GM23338 (cell line): ENCODE results near the gene CCNF. TPM values are rescaled to one million over a fixed set of nuclear protein-coding genes. Genes with fewer than 3 reads are reported as not detected.

Experiments
- ATAC-seq: fragments of 200-7000 bp; cut with Tn5 transposase; 3 replicates; pipeline ENCODE4 v1.9.1; 2020
- DNase-seq: peaks from one replicate; pipeline ENCODE4 v3.0.0-alpha.2; 2015; ENCODE audit warnings: low spot score
- H2AFZ ChIP-seq: fragments of 200-600 bp; sonication (generic); 2 replicates; pipeline ENCODE4 v1.8.0; 2016; ENCODE audit warnings: antibody characterized with exemption, mild to moderate bottlenecking, moderate library complexity
- H3F3A ChIP-seq: fragments of 200-600 bp; sonication (generic); replicated peaks from 2 replicates; pipeline ENCODE4 v1.8.0; 2017; ENCODE audit warnings: antibody characterized with exemption, mixed run types, low read depth
- H3K27ac ChIP-seq: fragments of 200-600 bp; sonication (generic); 2 replicates; pipeline ENCODE4 v1.6.1; 2016; ENCODE audit warnings: low read depth
- H3K27me3 ChIP-seq: fragments of 200-600 bp; sonication (generic); 2 replicates; pipeline ENCODE4 v1.8.0; 2016; ENCODE audit warnings: mild to moderate bottlenecking, mixed run types, moderate library complexity; ENCODE audit not compliant: insufficient read depth
- H3K36me3 ChIP-seq: fragments of 200-600 bp; sonication (generic); 2 replicates; pipeline ENCODE4 v1.8.0; 2016; ENCODE audit warnings: mild to moderate bottlenecking; ENCODE audit not compliant: insufficient read depth
- H3K4me1 ChIP-seq: fragments of 200-600 bp; sonication (generic); 2 replicates; pipeline ENCODE4 v1.8.0; 2016; ENCODE audit warnings: mild to moderate bottlenecking, moderate library complexity; ENCODE audit not compliant: insufficient read depth
- H3K4me2 ChIP-seq: fragments of 200-600 bp; sonication (generic); 2 replicates; pipeline ENCODE4 v1.7.1; 2017; ENCODE audit warnings: mixed run types
- H3K4me3 ChIP-seq: fragments of 200-600 bp; sonication (generic); 2 replicates; pipeline ENCODE4 v1.6.1; 2016; ENCODE audit warnings: mixed run types
- H3K79me2 ChIP-seq: fragments of 200-600 bp; sonication (generic); replicated peaks from 2 replicates; pipeline ENCODE4 v1.8.0; 2017; ENCODE audit warnings: mild to moderate bottlenecking; ENCODE audit not compliant: insufficient read depth
- H3K9me2 ChIP-seq: fragments of 200-600 bp; sonication (generic); 2 replicates; pipeline ENCODE4 v1.8.0; 2017; ENCODE audit not compliant: insufficient read depth
- H4K20me1 ChIP-seq: fragments of 200-600 bp; sonication (generic); replicated peaks from 2 replicates; pipeline ENCODE4 v1.8.0; 2017; ENCODE audit warnings: mild to moderate bottlenecking; ENCODE audit not compliant: insufficient read depth
- H3K27ac Mint-ChIP-seq: 2 replicates; pipeline ENCODE4 v1.8.0; 2020; ENCODE audit warnings: inconsistent platforms, mild to moderate bottlenecking, moderate library complexity, mixed read lengths
- H3K27me3 Mint-ChIP-seq: 3 replicates; pipeline ENCODE4 v1.8.0; 2022; ENCODE audit warnings: low read depth, mild to moderate bottlenecking, moderate library complexity, mixed read lengths, inconsistent platforms; ENCODE audit not compliant: insufficient read depth, poor library complexity
- H3K36me3 Mint-ChIP-seq: 3 replicates; pipeline ENCODE4 v1.8.0; 2021; ENCODE audit warnings: low read depth, mild to moderate bottlenecking, inconsistent platforms, moderate library complexity, mixed read lengths
- H3K4me1 Mint-ChIP-seq: 3 replicates; pipeline ENCODE4 v1.8.0; 2020; ENCODE audit warnings: mild to moderate bottlenecking, inconsistent platforms, mixed read lengths
- H3K4me3 Mint-ChIP-seq: 3 replicates; pipeline ENCODE4 v1.8.0; 2021; ENCODE audit warnings: moderate library complexity, mild to moderate bottlenecking, inconsistent platforms, mixed read lengths
- H3K9me3 Mint-ChIP-seq: 3 replicates; pipeline ENCODE4 v1.8.0; 2020; ENCODE audit warnings: moderate library complexity, mild to moderate bottlenecking, inconsistent platforms, mixed read lengths
- CREB1 ChIP-seq: fragments of 250-450 bp; sonication (Bioruptor Pico); IDR thresholded peaks from 2 replicates; pipeline ENCODE4 v1.5.0; 2020; ENCODE audit warnings: low read depth, mild to moderate bottlenecking, moderate library complexity
- CTCF ChIP-seq, 2 experiments: fragments of 200-600 bp in 1 of 2; sonication (generic) in 1 of 2; conservative IDR thresholded peaks; 2 replicates each; pipeline versions ENCODE4 v1.5.1 to v1.6.1; 2016 to 2017; ENCODE audit warnings: antibody characterized with exemption in 2 of 2, low read depth in 2 of 2, mild to moderate bottlenecking in 2 of 2, moderate library complexity in 1 of 2
- EZH2 ChIP-seq: fragments of 200-600 bp; sonication (generic); IDR thresholded peaks from one replicate; pipeline ENCODE4 v1.8.0; 2017; ENCODE audit warnings: antibody characterized with exemption, mild to moderate bottlenecking, low read depth; ENCODE audit not compliant: unreplicated experiment
- EZH2phosphoT487 ChIP-seq: fragments of 200-600 bp; sonication (generic); IDR thresholded peaks from one replicate; pipeline ENCODE4 v1.8.1; 2018; ENCODE audit warnings: antibody characterized with exemption; ENCODE audit not compliant: unreplicated experiment
- JUNB ChIP-seq: IDR thresholded peaks from one replicate; pipeline ENCODE4 v1.6.1; 2016; ENCODE audit warnings: antibody characterized with exemption; ENCODE audit not compliant: unreplicated experiment
- NANOG ChIP-seq: IDR thresholded peaks from 2 replicates; pipeline ENCODE4 v1.6.1; 2016; ENCODE audit warnings: antibody characterized with exemption, borderline replicate concordance
- POLR2AphosphoS5 ChIP-seq: IDR thresholded peaks from 2 replicates; pipeline ENCODE4 v1.6.1; 2016; ENCODE audit warnings: antibody characterized with exemption, low read depth
- REST ChIP-seq: IDR thresholded peaks from one replicate; pipeline ENCODE4 v1.6.1; 2018; ENCODE audit warnings: antibody characterized with exemption; ENCODE audit not compliant: unreplicated experiment
- ZNF114 ChIP-seq: fragments of 250-450 bp; sonication (Bioruptor Pico); IDR thresholded peaks from 2 replicates; pipeline ENCODE4 v1.5.0; 2020; ENCODE audit warnings: mild to moderate bottlenecking, moderate library complexity
- ZNF331 ChIP-seq: fragments of 250-450 bp; sonication (Bioruptor Pico); IDR thresholded peaks from 2 replicates; pipeline ENCODE4 v1.5.0; 2020; ENCODE audit warnings: low read depth, mild to moderate bottlenecking, moderate library complexity
- ZNF462 ChIP-seq: fragments of 250-450 bp; sonication (Bioruptor Pico); IDR thresholded peaks from 2 replicates; pipeline ENCODE4 v1.5.0; 2020; ENCODE audit warnings: mild to moderate bottlenecking, moderate library complexity
- polyA plus RNA-seq: library from polyadenylated mRNA; unstranded; fragments of >200 nt; fragmentation: Nextera tagmentation; extraction: Ambion mirVana; gene quantifications from 2 replicates; pipeline ENCODE4 v1.2.1, GENCODE V29; 2016
- total RNA-seq: library from RNA; depleted of rRNA; stranded (reverse); fragments of >200 nt; shearing (Covaris generic); gene quantifications from 2 replicates; pipeline ENCODE4 v1.2.3, GENCODE V29; 2014

Gene CCNF
- total and polyA plus RNA-seq, 2 experiments from 2014 or later: 21.2 to 54.2 TPM

GRCh38 chr16:2493605-2494004, 64.4 kb downstream of the CCNF start:
- Histone ChIP-seq H3K4me2 (no peak overlapping the region), H2AFZ (no peak overlapping the region), H4K20me1 (no peaks in the 10 kb centered on the region; the same call in 1 of the 2 replicates), H3K79me2 (0 out of 2 replicates have a peak, but pooled peaks cover 3% of the 10 kb centered on the region), H3K4me3 (no peak overlapping the region), H3K36me3 (no peaks in the 10 kb centered on the region), H3K9me2 (no peaks in the 10 kb centered on the region), H3K27ac (no peak overlapping the region), H3K4me1 (no peaks in the 10 kb centered on the region), H3K27me3 (no peaks in the 10 kb centered on the region), H3F3A (no peaks in the 10 kb centered on the region)
- no peak overlapping the region for H3K27ac Mint-ChIP-seq
- no peak for DNase-seq
- H3K4me1 Mint-ChIP-seq: no peaks in the 10 kb centered on the region
- H3K36me3 Mint-ChIP-seq: peaks cover 8% of the 10 kb centered on the region; the same call in 2 of the 3 replicates
- no peak overlapping the region for H3K4me3 Mint-ChIP-seq
- no peaks in the 10 kb centered on the region for H3K9me3 Mint-ChIP-seq
- no peak for ATAC-seq
- no peak for TF ChIP-seq CREB1
- H3K27me3 Mint-ChIP-seq: peaks cover 6% of the 10 kb centered on the region

- H3K79me2 ChIP-seq: no peaks in the 10 kb centered on the region
- no peaks in the 10 kb centered on the region; the same call in 1 of the 2 replicates for H4K20me1 ChIP-seq
- no peaks in the 10 kb centered on the region for H3F3A ChIP-seq
- no peak for ATAC-seq
- H3K9me2 ChIP-seq: no peaks in the 10 kb centered on the region
- Mint-ChIP-seq H3K9me3 (no peaks in the 10 kb centered on the region), H3K4me1 (no peaks in the 10 kb centered on the region), H3K27ac (no peak overlapping the region), H3K27me3 (peaks cover 6% of the 10 kb centered on the region), H3K36me3 (peaks cover 8% of the 10 kb centered on the region; the same call in 2 of the 3 replicates), H3K4me3 (no peak overlapping the region)
- H2AFZ ChIP-seq: no peak overlapping the region
- H3K4me3 ChIP-seq: no peak overlapping the region
- no peaks in the 10 kb centered on the region for H3K27me3 ChIP-seq
- no peaks in the 10 kb centered on the region for H3K36me3 ChIP-seq
- H3K4me2 ChIP-seq: no peak overlapping the region
- H3K4me1 ChIP-seq: no peaks in the 10 kb centered on the region
- no peak overlapping the region for H3K27ac ChIP-seq
- no peak for DNase-seq
- TF ChIP-seq JUNB: no peak
- no peak for TF ChIP-seq POLR2AphosphoS5
- no peak for TF ChIP-seq EZH2phosphoT487
- TF ChIP-seq ZNF462 (CRISPR knock-in tag): no peak
- no peak for TF ChIP-seq CTCF (conservative IDR thresholded peaks at IDR 0.05; ENCODE audit: low read depth in 2 of 2)
- TF ChIP-seq CREB1: no peak
- TF ChIP-seq ZNF114 (CRISPR knock-in tag): no peak
- TF ChIP-seq REST: no peak
- no peak for TF ChIP-seq ZNF331
- TF ChIP-seq NANOG: no peak
- TF ChIP-seq EZH2: no peak
Observed at GRCh38 chr16:2494616-2495015, 65.4 kb downstream of the CCNF start.
